HG03060 (cell line): ENCODE data around the gene AP2S1.
"Not testable (repeated sequence)": the region's sequence is repeated elsewhere in the genome, so short reads cannot be mapped to it uniquely, and the experiment has no call there.

Source experiments
- ATAC-seq: cut with Tn5 transposase; IDR thresholded peaks from one replicate; pipeline ENCODE4 v1.9.1; 2021; ENCODE audit warnings: low read depth, moderate number of reproducible peaks; ENCODE audit not compliant: unreplicated experiment

Gene AP2S1

GRCh38 chr19:46844067-46844489 is 6.6 kb downstream of the AP2S1 start:
- ATAC-seq = no peak

- ATAC-seq = no peak
Observed at GRCh38 chr19:46842791-46843190, 7.9 kb downstream of the AP2S1 start.

- ATAC-seq = no peak
Observed at GRCh38 chr19:46841458-46842083, 9.1 kb downstream of the AP2S1 start.

GRCh38 chr19:46840498-46840942 is 10.1 kb downstream of the AP2S1 start:
- ATAC-seq = no peak

- no peak for ATAC-seq
Observed at GRCh38 chr19:46839752-46840497, 10.7 kb downstream of the AP2S1 start.

GRCh38 chr19:46838160-46838559 is 12.5 kb downstream of the AP2S1 start:
- ATAC-seq = no peak

GRCh38 chr19:46834984-46835383 is 15.7 kb downstream of the AP2S1 start:
- no peak for ATAC-seq

- ATAC-seq = no peak
Observed at GRCh38 chr19:46834121-46834520, 16.5 kb downstream of the AP2S1 start.

- ATAC-seq = no peak
Observed at GRCh38 chr19:46830864-46831263, 19.8 kb downstream of the AP2S1 start.

- ATAC-seq = no peak
Observed at GRCh38 chr19:46828484-46828883, 22.2 kb downstream of the AP2S1 start.

- ATAC-seq = no peak
Observed at GRCh38 chr19:46825731-46826055, 25.0 kb downstream of the AP2S1 start.

- no peak for ATAC-seq
Observed at GRCh38 chr19:46824890-46825730, 25.5 kb downstream of the AP2S1 start.

- no peak for ATAC-seq
Observed at GRCh38 chr19:46823049-46823448, 27.6 kb downstream of the AP2S1 start.

GRCh38 chr19:46822410-46822787 is 28.2 kb downstream of the AP2S1 start:
- ATAC-seq = not testable (repeated sequence)

- no peak for ATAC-seq
Observed at GRCh38 chr19:46821512-46822409, 28.9 kb downstream of the AP2S1 start.

GRCh38 chr19:46818812-46819211 is 31.8 kb downstream of the AP2S1 start:
- no peak for ATAC-seq

GRCh38 chr19:46815833-46816627 is 34.6 kb downstream of the AP2S1 start:
- ATAC-seq = no peak

- ATAC-seq = no peak
Observed at GRCh38 chr19:46813839-46814358, 36.7 kb downstream of the AP2S1 start.
